Calu3 (cell line): ENCODE results near the gene MS4A5. TPM values are rescaled to one million over a fixed set of nuclear protein-coding genes. Genes with fewer than 3 reads are reported as not detected.

Experiments
- BruUV-seq: library from RNA; stranded (reverse); fragments of 400-500 nt; replicated peaks from 2 replicates; lab custom pipeline; 2021; lab: Mats Ljungman, UMichigan
- CTCF ChIA-PET: fragments of 300-600 bp; sonication (Branson Sonifier 250); formaldehyde crosslinking; loops from one replicate; lab custom pipeline; 2022; ENCODE audit warnings: antibody characterized with exemption; lab: Charles Lee
- DNase-seq: peaks from one replicate; pipeline ENCODE4 v3.0.0; 2022
- H3K27ac Mint-ChIP-seq: one replicate; pipeline ENCODE4 v1.8.0; 2022; ENCODE audit warnings: mixed read lengths; ENCODE audit not compliant: unreplicated experiment
- H3K27me3 Mint-ChIP-seq: one replicate; pipeline ENCODE4 v1.8.0; 2022; ENCODE audit warnings: mixed read lengths; ENCODE audit not compliant: unreplicated experiment
- H3K36me3 Mint-ChIP-seq: one replicate; pipeline ENCODE4 v1.8.0; 2022; ENCODE audit warnings: mild to moderate bottlenecking, moderate library complexity, mixed read lengths; ENCODE audit not compliant: insufficient read depth, unreplicated experiment
- H3K4me1 Mint-ChIP-seq: one replicate; pipeline ENCODE4 v1.8.0; 2022; ENCODE audit warnings: mild to moderate bottlenecking, low read depth, mixed read lengths; ENCODE audit not compliant: unreplicated experiment
- H3K4me3 Mint-ChIP-seq: one replicate; pipeline ENCODE4 v1.8.0; 2022; ENCODE audit warnings: mild to moderate bottlenecking, low read depth, moderate library complexity, mixed read lengths; ENCODE audit not compliant: unreplicated experiment
- H3K9me3 Mint-ChIP-seq: one replicate; pipeline ENCODE4 v1.8.0; 2022; ENCODE audit warnings: low read depth, mixed read lengths; ENCODE audit not compliant: unreplicated experiment
- intact Hi-C: fragments of 100-400 bp; cut with micrococcal nuclease; formaldehyde crosslinking; loops from one replicate; pipeline ENCODE4 v1.10.0; 2022; ENCODE audit not compliant: unreplicated experiment
- total RNA-seq: library from RNA; stranded (reverse); gene quantifications from 2 replicates; pipeline ENCODE4 v1.2.3, GENCODE V29; 2022
- TF ChIP-seq, protein P1 (sequence below): fragments of 200-600 bp; IDR thresholded peaks from one replicate; pipeline ENCODE4 v1.8.0; 2022; ENCODE audit warnings: antibody characterized with exemption; ENCODE audit not compliant: unreplicated experiment

The MS4A5 gene
- total RNA-seq, 1 experiment from 2014 or later = not detected

DNA sequence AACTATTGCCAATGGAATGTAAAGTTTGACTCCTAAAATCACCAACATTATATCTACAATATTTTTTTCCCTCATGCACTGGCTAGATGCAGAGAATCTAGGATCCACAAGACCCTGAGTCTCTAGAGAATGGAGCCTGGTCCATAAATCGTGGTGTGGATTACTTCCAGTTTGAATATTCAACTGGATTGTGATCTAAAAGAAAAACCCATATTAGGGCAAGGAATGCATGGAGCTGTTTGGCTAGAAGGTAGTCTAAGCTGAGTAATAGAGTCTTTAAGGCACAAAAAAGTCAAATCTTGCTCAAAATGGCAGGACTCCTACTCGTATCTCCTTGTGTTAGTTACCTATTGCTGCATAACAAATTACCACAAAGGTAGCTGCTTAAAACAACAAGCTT lies 9.4 kb upstream of the MS4A5 start:
- Mint-ChIP-seq H3K4me3 (no peak overlapping the region), H3K36me3 (no peaks in the 10 kb centered on the region), H3K27ac (no peak overlapping the region), H3K27me3 (peaks cover 19% of the 10 kb centered on the region), H3K4me1 (no peaks in the 10 kb centered on the region), H3K9me3 (peaks cover 4% of the 10 kb centered on the region)
- TF ChIP-seq, protein P1, sequence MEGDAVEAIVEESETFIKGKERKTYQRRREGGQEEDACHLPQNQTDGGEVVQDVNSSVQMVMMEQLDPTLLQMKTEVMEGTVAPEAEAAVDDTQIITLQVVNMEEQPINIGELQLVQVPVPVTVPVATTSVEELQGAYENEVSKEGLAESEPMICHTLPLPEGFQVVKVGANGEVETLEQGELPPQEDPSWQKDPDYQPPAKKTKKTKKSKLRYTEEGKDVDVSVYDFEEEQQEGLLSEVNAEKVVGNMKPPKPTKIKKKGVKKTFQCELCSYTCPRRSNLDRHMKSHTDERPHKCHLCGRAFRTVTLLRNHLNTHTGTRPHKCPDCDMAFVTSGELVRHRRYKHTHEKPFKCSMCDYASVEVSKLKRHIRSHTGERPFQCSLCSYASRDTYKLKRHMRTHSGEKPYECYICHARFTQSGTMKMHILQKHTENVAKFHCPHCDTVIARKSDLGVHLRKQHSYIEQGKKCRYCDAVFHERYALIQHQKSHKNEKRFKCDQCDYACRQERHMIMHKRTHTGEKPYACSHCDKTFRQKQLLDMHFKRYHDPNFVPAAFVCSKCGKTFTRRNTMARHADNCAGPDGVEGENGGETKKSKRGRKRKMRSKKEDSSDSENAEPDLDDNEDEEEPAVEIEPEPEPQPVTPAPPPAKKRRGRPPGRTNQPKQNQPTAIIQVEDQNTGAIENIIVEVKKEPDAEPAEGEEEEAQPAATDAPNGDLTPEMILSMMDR = no peak
- CTCF ChIA-PET = no interaction called here
- BruUV-seq = no TSS peak
- DNase-seq = no peak
- intact Hi-C loops = no loop called here

DNA sequence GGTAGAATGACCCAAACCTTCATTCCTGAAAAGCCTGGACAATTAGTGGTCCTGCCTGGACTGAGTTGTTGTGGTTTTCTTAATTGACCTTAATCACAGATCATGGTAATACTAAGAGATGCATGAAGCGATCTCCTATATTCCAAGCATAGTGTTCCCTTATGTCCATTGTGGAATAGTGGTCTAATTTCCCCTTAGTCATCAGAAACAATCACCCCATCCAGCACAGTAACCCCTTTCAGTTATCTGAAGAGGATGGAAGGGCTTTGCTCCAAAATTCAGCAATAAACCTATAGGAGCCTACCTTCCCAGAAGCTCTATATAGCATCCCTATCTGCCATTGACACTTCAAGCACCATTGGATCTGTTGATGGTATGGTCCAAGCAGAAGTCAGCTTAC lies 6.8 kb upstream of the MS4A5 start:
- H3K27me3 Mint-ChIP-seq = no peaks in the 10 kb centered on the region
- TF ChIP-seq, protein P1 = no peak
- BruUV-seq = no TSS peak
- H3K4me1 Mint-ChIP-seq = no peaks in the 10 kb centered on the region
- no peak overlapping the region for H3K4me3 Mint-ChIP-seq
- no peaks in the 10 kb centered on the region for H3K36me3 Mint-ChIP-seq
- intact Hi-C loops = no loop called here
- CTCF ChIA-PET = no interaction called here
- H3K27ac Mint-ChIP-seq = no peak overlapping the region
- DNase-seq = no peak
- H3K9me3 Mint-ChIP-seq = peaks cover 4% of the 10 kb centered on the region

GRCh38 chr11:60428517-60428916 lies 855 bp upstream of the MS4A5 start:
- no peaks in the 10 kb centered on the region for H3K4me1 Mint-ChIP-seq
- CTCF ChIA-PET = no interaction called here
- H3K36me3 Mint-ChIP-seq = no peaks in the 10 kb centered on the region
- no peak overlapping the region for H3K27ac Mint-ChIP-seq
- peak; percentile 4 for DNase-seq
- TF ChIP-seq, protein P1 = no peak
- no peaks in the 10 kb centered on the region for H3K9me3 Mint-ChIP-seq
- peaks cover 20% of the 10 kb centered on the region for H3K27me3 Mint-ChIP-seq
- intact Hi-C loops = no loop called here
- BruUV-seq = no TSS peak
- H3K4me3 Mint-ChIP-seq = no peak overlapping the region

DNA sequence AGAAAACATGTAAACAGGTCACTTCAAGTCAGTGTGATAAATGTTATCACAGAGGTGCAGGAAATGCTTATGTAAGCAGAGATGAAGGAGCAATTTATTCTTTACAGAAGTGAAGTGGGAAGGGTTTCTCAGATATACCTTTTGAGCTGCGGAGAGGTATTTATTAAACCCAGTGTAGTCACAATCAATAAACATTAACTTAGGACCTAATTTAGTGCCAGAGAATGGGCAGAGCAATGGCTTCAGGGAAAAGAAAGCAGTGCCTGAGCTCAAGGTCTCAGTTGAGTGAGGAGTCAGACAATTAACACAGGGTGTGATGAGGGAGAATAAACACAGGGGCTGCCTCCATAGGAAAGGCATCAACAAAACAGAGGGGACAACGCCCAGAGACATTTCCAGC lies 1.9 kb downstream of the MS4A5 start:
- TF ChIP-seq, protein P1 = no peak
- CTCF ChIA-PET = no interaction called here
- H3K27ac Mint-ChIP-seq = no peak overlapping the region
- no peak for DNase-seq
- no peak overlapping the region for H3K4me3 Mint-ChIP-seq
- H3K4me1 Mint-ChIP-seq = no peaks in the 10 kb centered on the region
- no peaks in the 10 kb centered on the region for H3K9me3 Mint-ChIP-seq
- no TSS peak for BruUV-seq
- peaks cover 20% of the 10 kb centered on the region for H3K27me3 Mint-ChIP-seq
- H3K36me3 Mint-ChIP-seq = no peaks in the 10 kb centered on the region
- intact Hi-C loops = no loop called here
